ENCODE measurements around the gene TTK. TPM values are rescaled to one million over a fixed set of nuclear protein-coding genes. Genes with fewer than 3 reads are reported as not detected.
"Not testable (repeated sequence)": the region's sequence is repeated elsewhere in the genome, so short reads cannot be mapped to it uniquely, and the experiment has no call there.

The TTK gene
- total RNA-seq, 1 experiment from 2014 or later, result 62.5 TPM

DNA sequence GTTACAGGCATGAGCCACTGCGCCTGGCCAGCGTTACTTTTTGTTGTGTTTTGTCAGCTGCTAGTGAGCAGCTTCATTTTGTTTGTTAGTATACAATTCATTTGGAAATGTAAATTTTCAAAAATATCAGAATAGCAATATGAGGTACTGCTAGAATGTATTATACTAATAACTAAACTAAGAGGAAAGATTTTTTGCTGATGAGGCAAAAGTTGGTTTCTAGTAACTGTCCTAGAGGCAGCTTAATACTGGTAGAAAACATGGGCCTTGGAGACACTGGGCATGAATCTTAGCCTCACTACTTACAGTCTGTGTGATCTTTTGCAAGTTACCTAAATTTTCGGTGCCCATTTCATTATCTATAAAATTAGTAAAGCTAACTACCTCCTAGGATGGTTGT is 24.1 kb downstream of the TTK start:
- CTCF ChIA-PET, result no interaction called here
- intact Hi-C loops (cut with micrococcal nuclease; ENCODE audit: unreplicated experiment), result no loop called here
- POLR2A ChIA-PET (ENCODE audit: low non-redundant PET), result no interaction called here

DNA sequence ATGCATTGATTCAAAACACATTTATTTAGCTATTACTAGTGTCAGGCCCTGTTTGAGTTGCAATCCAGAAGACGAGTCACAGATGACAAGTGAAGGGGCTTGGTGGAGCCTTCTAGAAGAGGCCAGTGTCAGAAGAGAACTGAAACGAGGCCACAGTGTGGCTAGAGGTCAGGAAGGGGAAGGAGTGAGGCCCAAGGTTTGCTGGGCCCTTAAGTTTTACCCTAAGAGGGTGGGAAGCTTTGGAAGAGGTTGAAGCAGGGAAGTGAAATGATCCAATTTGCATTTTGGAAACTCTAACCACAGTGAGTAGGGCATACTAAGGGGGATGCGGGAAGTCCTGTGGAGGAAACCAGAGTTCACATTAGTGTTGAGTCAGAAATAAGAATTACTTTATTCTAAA is 25.0 kb downstream of the TTK start:
- H3K36me3 ChIP-seq (ENCODE audit: insufficient read depth, low read length, poor library complexity, severe bottlenecking), result peaks cover 76% of the 10 kb centered on the region
- CTCF ChIA-PET, result no interaction called here

More for the DNA sequence above, 24.1 kb downstream of the TTK start:
- Histone ChIP-seq H3K9me3 (ENCODE audit: low read depth, low read length, poor library complexity, severe bottlenecking) (no peaks in the 10 kb centered on the region), H3K36me3 (ENCODE audit: insufficient read depth, low read length, poor library complexity, severe bottlenecking) (peaks cover 76% of the 10 kb centered on the region), H3K4me3 (ENCODE audit: low read depth, low read length, poor library complexity, severe bottlenecking) (no peak overlapping the region), H3K4me1 (ENCODE audit: insufficient read depth, low read length, poor library complexity, severe bottlenecking) (no peaks in the 10 kb centered on the region), H3K27me3 (replicated peaks; ENCODE audit: insufficient read depth, low read depth, low read length, poor library complexity) (no peaks in the 10 kb centered on the region), H3K27ac (ENCODE audit: low read depth, low read length, poor library complexity, severe bottlenecking) (no peak overlapping the region)
- BruUV-seq (replicated peaks), result no TSS peak
- TF ChIP-seq CTCF (conservative IDR thresholded peaks at IDR 0.05; ENCODE audit: low read depth, low read length) (no peak), EZH2 (IDR thresholded peaks at IDR 0.05; ENCODE audit: borderline replicate concordance, low read depth, low read length, poor library complexity, severe bottlenecking) (no peak)
- DNase-seq (ENCODE audit: low spot score), result no peak

DNA sequence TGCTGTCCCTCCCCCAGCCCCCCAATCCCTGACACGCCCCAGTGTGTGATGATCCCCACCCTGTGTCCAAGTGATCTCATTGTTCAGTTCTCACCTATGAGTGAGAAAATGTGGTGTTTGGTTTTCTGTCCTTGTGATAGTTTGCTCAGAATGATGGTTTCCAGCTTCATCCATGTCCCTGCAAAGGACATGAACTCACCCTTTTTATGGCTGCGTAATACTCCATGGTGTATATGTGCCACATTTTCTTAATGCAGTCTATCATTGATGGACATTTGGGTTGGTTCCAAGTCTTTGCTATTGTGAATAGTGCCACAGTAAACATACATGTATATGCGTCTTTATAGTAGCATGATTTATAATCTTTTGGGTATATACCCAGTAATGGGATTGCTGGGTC is 43.8 kb downstream of the TTK start:
- CTCF ChIA-PET; intact Hi-C loops (cut with micrococcal nuclease; ENCODE audit: unreplicated experiment): not testable (repeated sequence)

More for the DNA sequence above, 25.0 kb downstream of the TTK start:
- BruUV-seq (replicated peaks), result no TSS peak
- no peak overlapping the region for H3K4me3 ChIP-seq (ENCODE audit: low read depth, low read length, poor library complexity, severe bottlenecking)
- POLR2A ChIA-PET (ENCODE audit: low non-redundant PET), result no interaction called here
- H3K9me3 ChIP-seq (ENCODE audit: low read depth, low read length, poor library complexity, severe bottlenecking), result no peaks in the 10 kb centered on the region
- no peaks in the 10 kb centered on the region for H3K4me1 ChIP-seq (ENCODE audit: insufficient read depth, low read length, poor library complexity, severe bottlenecking)
- H3K27ac ChIP-seq (ENCODE audit: low read depth, low read length, poor library complexity, severe bottlenecking), result no peak overlapping the region
- no peak for DNase-seq (ENCODE audit: low spot score)
- TF ChIP-seq CTCF (conservative IDR thresholded peaks at IDR 0.05; ENCODE audit: low read depth, low read length), result no peak
- no peak for TF ChIP-seq EZH2 (IDR thresholded peaks at IDR 0.05; ENCODE audit: borderline replicate concordance, low read depth, low read length, poor library complexity, severe bottlenecking)
- H3K27me3 ChIP-seq (replicated peaks; ENCODE audit: insufficient read depth, low read depth, low read length, poor library complexity), result no peaks in the 10 kb centered on the region
- intact Hi-C loops (cut with micrococcal nuclease; ENCODE audit: unreplicated experiment), result no loop called here

DNA sequence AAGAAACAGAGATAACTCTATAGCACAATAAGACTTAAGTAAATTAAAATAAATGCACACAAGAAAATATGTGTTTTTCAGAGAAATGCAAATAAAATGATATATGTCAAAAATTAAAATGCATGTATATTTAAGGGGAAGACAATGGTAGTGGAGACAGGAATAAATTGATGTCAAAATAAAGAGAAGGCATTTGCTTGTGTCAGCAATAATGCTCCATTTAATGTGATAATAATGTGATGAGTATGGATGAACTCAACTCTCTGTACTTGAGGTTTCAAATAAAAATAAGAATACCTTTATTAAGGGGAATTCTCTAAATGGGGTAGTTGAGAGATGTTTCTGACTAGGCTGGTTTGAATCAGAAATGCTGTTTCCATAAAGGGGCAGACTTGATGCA is 56.3 kb downstream of the TTK start:
- no peak for DNase-seq (ENCODE audit: low spot score)
- Histone ChIP-seq H3K4me3 (ENCODE audit: low read depth, low read length, poor library complexity, severe bottlenecking) (no peak overlapping the region), H3K4me1 (ENCODE audit: insufficient read depth, low read length, poor library complexity, severe bottlenecking) (no peaks in the 10 kb centered on the region), H3K9me3 (ENCODE audit: low read depth, low read length, poor library complexity, severe bottlenecking) (no peaks in the 10 kb centered on the region), H3K27ac (ENCODE audit: low read depth, low read length, poor library complexity, severe bottlenecking) (no peak overlapping the region), H3K27me3 (replicated peaks; ENCODE audit: insufficient read depth, low read depth, low read length, poor library complexity) (no peaks in the 10 kb centered on the region), H3K36me3 (ENCODE audit: insufficient read depth, low read length, poor library complexity, severe bottlenecking) (no peaks in the 10 kb centered on the region)
- intact Hi-C loops (cut with micrococcal nuclease; ENCODE audit: unreplicated experiment), result no loop called here
- TF ChIP-seq CTCF (conservative IDR thresholded peaks at IDR 0.05; ENCODE audit: low read depth, low read length) (no peak), EZH2 (IDR thresholded peaks at IDR 0.05; ENCODE audit: borderline replicate concordance, low read depth, low read length, poor library complexity, severe bottlenecking) (no peak)
- ChIA-PET CTCF (no interaction called here), POLR2A (ENCODE audit: low non-redundant PET) (no interaction called here)
- no TSS peak for BruUV-seq (replicated peaks)

More for the DNA sequence above, 43.8 kb downstream of the TTK start:
- H3K9me3 ChIP-seq (ENCODE audit: low read depth, low read length, poor library complexity, severe bottlenecking); H3K36me3 ChIP-seq (ENCODE audit: insufficient read depth, low read length, poor library complexity, severe bottlenecking); H3K4me3 ChIP-seq (ENCODE audit: low read depth, low read length, poor library complexity, severe bottlenecking); H3K27me3 ChIP-seq (replicated peaks; ENCODE audit: insufficient read depth, low read depth, low read length, poor library complexity); H3K4me1 ChIP-seq (ENCODE audit: insufficient read depth, low read length, poor library complexity, severe bottlenecking); POLR2A ChIA-PET (ENCODE audit: low non-redundant PET); DNase-seq (ENCODE audit: low spot score); H3K27ac ChIP-seq (ENCODE audit: low read depth, low read length, poor library complexity, severe bottlenecking); BruUV-seq (replicated peaks): not testable (repeated sequence)

GRCh38 chr6:80068146-80068545 is 63.7 kb downstream of the TTK start:
- H3K4me1 ChIP-seq (ENCODE audit: insufficient read depth, low read length, poor library complexity, severe bottlenecking); CTCF ChIA-PET; DNase-seq (ENCODE audit: low spot score); BruUV-seq (replicated peaks); intact Hi-C loops (cut with micrococcal nuclease; ENCODE audit: unreplicated experiment); POLR2A ChIA-PET (ENCODE audit: low non-redundant PET); H3K27me3 ChIP-seq (replicated peaks; ENCODE audit: insufficient read depth, low read depth, low read length, poor library complexity); H3K4me3 ChIP-seq (ENCODE audit: low read depth, low read length, poor library complexity, severe bottlenecking); H3K36me3 ChIP-seq (ENCODE audit: insufficient read depth, low read length, poor library complexity, severe bottlenecking); H3K27ac ChIP-seq (ENCODE audit: low read depth, low read length, poor library complexity, severe bottlenecking); H3K9me3 ChIP-seq (ENCODE audit: low read depth, low read length, poor library complexity, severe bottlenecking): not testable (repeated sequence)

DNA sequence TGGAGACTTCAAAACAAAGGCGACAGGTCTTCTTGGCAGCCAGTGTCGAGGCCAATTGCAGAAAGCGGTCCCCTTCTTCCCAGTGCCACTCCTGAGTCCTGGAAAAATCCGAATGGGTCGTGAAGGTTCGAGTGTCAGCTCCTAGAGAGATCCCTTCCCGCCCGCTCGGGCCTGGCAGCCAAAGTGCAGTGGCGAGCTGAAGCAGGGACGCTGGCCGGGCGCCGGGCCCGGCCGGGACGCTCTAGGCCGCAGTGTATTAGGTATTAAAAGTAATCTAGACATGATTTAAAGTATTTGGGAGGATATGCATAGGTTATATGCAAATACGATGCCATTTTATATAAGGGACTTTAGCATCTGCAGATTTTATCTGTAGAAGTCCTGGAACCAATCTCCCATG is 66.0 kb downstream of the TTK start:
- BruUV-seq (replicated peaks); CTCF ChIA-PET; H3K36me3 ChIP-seq (ENCODE audit: insufficient read depth, low read length, poor library complexity, severe bottlenecking); H3K27ac ChIP-seq (ENCODE audit: low read depth, low read length, poor library complexity, severe bottlenecking); H3K9me3 ChIP-seq (ENCODE audit: low read depth, low read length, poor library complexity, severe bottlenecking); H3K4me3 ChIP-seq (ENCODE audit: low read depth, low read length, poor library complexity, severe bottlenecking); POLR2A ChIA-PET (ENCODE audit: low non-redundant PET); H3K4me1 ChIP-seq (ENCODE audit: insufficient read depth, low read length, poor library complexity, severe bottlenecking); DNase-seq (ENCODE audit: low spot score); H3K27me3 ChIP-seq (replicated peaks; ENCODE audit: insufficient read depth, low read depth, low read length, poor library complexity); intact Hi-C loops (cut with micrococcal nuclease; ENCODE audit: unreplicated experiment): not testable (repeated sequence)

Data from A673 (cell line).